ENCODE data around the gene FAM240B. TPM values are rescaled to one million over a fixed set of nuclear protein-coding genes. Genes with fewer than 3 reads are reported as not detected.

The FAM240B gene
- total and polyA plus RNA-seq, 9 of the 15 experiments (the other 6 are each of a cell fraction or from before 2014, with no cell fraction given) = not detected

GRCh38 chr9:38732885-38733284 is 13.0 kb upstream of the FAM240B start (continued):
- no peak for TF ChIP-seq PREB (CRISPR knock-in tag; IDR thresholded peaks at IDR 0.05)
- no peak for TF ChIP-seq DMBX1 (CRISPR knock-in tag; IDR thresholded peaks at IDR 0.05; ENCODE audit: borderline replicate concordance)
- no peak for TF ChIP-seq ELF4 (CRISPR knock-in tag; IDR thresholded peaks at IDR 0.05)
- TF ChIP-seq NR0B1 (IDR thresholded peaks at IDR 0.05; ENCODE audit: partially characterized antibody) = no peak
- TF ChIP-seq BDP1 (IDR thresholded peaks at IDR 0.05; ENCODE audit: insufficient read depth, insufficient read length) = no peak
- no peak for TF ChIP-seq AFF4 (CRISPR knock-in tag; IDR thresholded peaks at IDR 0.05)
- TF ChIP-seq COPS2 (conservative IDR thresholded peaks at IDR 0.05) = no peak
- no peak for TF ChIP-seq NR3C1 (CRISPR knock-in tag; IDR thresholded peaks at IDR 0.05)
- no peak for TF ChIP-seq ZNF143 (CRISPR knock-in tag; IDR thresholded peaks at IDR 0.05)
- TF ChIP-seq FOXJ2 (tag; IDR thresholded peaks at IDR 0.05) = no peak

Data from K562 (cell line).